Smooth muscle cell (in vitro differentiated cells): ENCODE measurements around the gene BAHD1. TPM values are rescaled to one million over a fixed set of nuclear protein-coding genes. Genes with fewer than 3 reads are reported as not detected.
A peak's percentile ranks its signal among the peaks of the same experiment; 100 is the strongest.

Experiments used
- DNase-seq: peaks from one replicate; lab custom pipeline; 2025; ENCODE audit not compliant: unreplicated experiment; lab: John Stamatoyannopoulos, UW
- H2AFZ ChIP-seq: fragments of 200-600 bp; sonication (generic); 2 replicates; pipeline ENCODE4 v1.6.0; 2016; ENCODE audit warnings: antibody characterized with exemption, low read depth, mild to moderate bottlenecking
- H3F3A ChIP-seq: fragments of 200-600 bp; sonication (generic); 2 replicates; pipeline ENCODE4 v1.6.0; 2017; ENCODE audit warnings: antibody characterized with exemption, low read depth
- H3K27ac ChIP-seq: fragments of 200-600 bp; sonication (generic); 2 replicates; pipeline ENCODE4 v1.5.1; 2016; ENCODE audit warnings: low read depth, mild to moderate bottlenecking
- H3K27me3 ChIP-seq: fragments of 200-600 bp; sonication (generic); 2 replicates; pipeline ENCODE4 v1.6.1; 2016; ENCODE audit warnings: low read depth, mild to moderate bottlenecking
- H3K36me3 ChIP-seq: fragments of 200-600 bp; sonication (generic); 2 replicates; pipeline ENCODE4 v1.5.1; 2016; ENCODE audit warnings: low read depth
- H3K4me1 ChIP-seq: fragments of 200-600 bp; sonication (generic); 2 replicates; pipeline ENCODE4 v1.5.1; 2016; ENCODE audit warnings: low read depth
- H3K4me2 ChIP-seq: fragments of 200-600 bp; sonication (generic); 2 replicates; pipeline ENCODE4 v1.6.0; 2016; ENCODE audit warnings: mild to moderate bottlenecking
- H3K4me3 ChIP-seq: fragments of 200-600 bp; sonication (generic); 2 replicates; pipeline ENCODE4 v1.5.1; 2016; ENCODE audit warnings: mild to moderate bottlenecking
- H3K79me2 ChIP-seq: fragments of 200-600 bp; sonication (generic); 2 replicates; pipeline ENCODE4 v1.6.0; 2016; ENCODE audit warnings: low read depth, mild to moderate bottlenecking
- H3K9ac ChIP-seq: fragments of 200-600 bp; sonication (generic); 2 replicates; pipeline ENCODE4 v1.6.0; 2016; ENCODE audit warnings: low read depth
- H3K9me3 ChIP-seq: fragments of 200-600 bp; sonication (generic); replicated peaks from 2 replicates; pipeline ENCODE4 v1.5.1; 2016; ENCODE audit warnings: low read depth
- H4K20me1 ChIP-seq: fragments of 200-600 bp; sonication (generic); 2 replicates; pipeline ENCODE4 v1.6.0; 2016; ENCODE audit warnings: low read depth
- CTCF ChIP-seq: fragments of 200-600 bp; sonication (generic); IDR thresholded peaks from 2 replicates; pipeline ENCODE4 v1.5.1; 2017; ENCODE audit warnings: borderline replicate concordance, mild to moderate bottlenecking, antibody characterized with exemption; ENCODE audit not compliant: insufficient read depth, poor library complexity, severe bottlenecking
- WGBS: methylation state at CpG from one replicate; pipeline ENCODE4 v1.1.7; 2016; ENCODE audit warnings: low lambda C conversion rate; 5-methylcytosine and 5-hydroxymethylcytosine counted together
- polyA plus RNA-seq: library from polyadenylated mRNA; unstranded; fragments of >200 nt; fragmentation: Nextera tagmentation; extraction: Ambion mirVana; gene quantifications from 2 replicates; pipeline ENCODE4 v1.2.1, GENCODE V29; 2016
- total RNA-seq: library from RNA; depleted of rRNA; stranded (reverse); fragments of >200 nt; gene quantifications from 2 replicates; pipeline ENCODE4 v1.2.3, GENCODE V29; 2014

Gene BAHD1
- total and polyA plus RNA-seq, 2 experiments from 2014 or later: 8.4 to 11.1 TPM

GRCh38 chr15:40421246-40422157 is 19.3 kb upstream of the BAHD1 start:
- Histone ChIP-seq H2AFZ (no peak overlapping the region), H3F3A (peaks cover 5% of the 10 kb centered on the region), H3K36me3 (no peaks in the 10 kb centered on the region), H3K9ac (no peak overlapping the region), H3K9me3 (no peaks in the 10 kb centered on the region), H3K4me3 (peak overlapping the region; percentile 18), H3K27me3 (no peaks in the 10 kb centered on the region), H3K79me2 (no peaks in the 10 kb centered on the region), H3K4me1 (no peaks in the 10 kb centered on the region), H3K27ac (no peak overlapping the region), H3K4me2 (peak overlapping the region; percentile 81), H4K20me1 (no peaks in the 10 kb centered on the region)
- 18% methylated on average over 31 of the region's 31 CpGs for WGBS
- DNase-seq: peak; percentile 35
- TF ChIP-seq CTCF: peak; percentile 88

DNA sequence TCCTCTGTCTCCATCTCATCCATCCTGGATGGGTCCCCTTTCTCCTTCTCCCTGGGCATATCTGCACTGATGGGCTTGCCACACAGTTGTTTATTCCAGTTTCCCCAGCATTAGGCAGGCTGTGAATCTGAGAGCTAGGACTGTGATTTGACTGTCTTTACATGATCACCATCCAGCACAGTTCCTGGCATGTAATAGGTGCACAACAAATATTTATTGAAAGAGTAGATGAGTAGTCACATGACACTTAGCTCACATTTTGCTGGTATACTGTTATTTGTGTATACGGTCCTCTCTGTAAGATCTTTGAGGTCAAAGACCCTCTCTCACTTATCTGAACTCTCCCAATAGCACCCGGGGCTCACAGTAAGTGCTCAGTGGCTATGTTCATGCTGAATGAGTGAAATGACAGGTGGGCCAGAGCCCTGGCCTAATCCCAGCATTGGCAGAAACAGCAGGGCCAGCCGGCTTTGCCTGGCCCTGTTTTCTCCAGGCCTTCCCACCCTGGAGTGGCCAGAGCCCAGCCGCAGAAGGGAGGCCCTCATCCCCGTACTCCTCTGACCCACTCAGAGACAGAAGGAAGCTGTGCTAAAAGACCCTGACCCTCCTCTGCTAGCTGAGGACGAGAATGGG is 16.2 kb upstream of the BAHD1 start:
- no peak for TF ChIP-seq CTCF
- Histone ChIP-seq H3K36me3 (no peaks in the 10 kb centered on the region), H3K79me2 (no peaks in the 10 kb centered on the region), H3K27ac (no peak overlapping the region), H3K9ac (no peak overlapping the region), H3K27me3 (no peaks in the 10 kb centered on the region), H3K4me1 (no peaks in the 10 kb centered on the region), H4K20me1 (no peaks in the 10 kb centered on the region), H3K4me2 (no peak overlapping the region), H2AFZ (no peak overlapping the region), H3K9me3 (no peaks in the 10 kb centered on the region), H3K4me3 (no peak overlapping the region), H3F3A (peaks cover 5% of the 10 kb centered on the region)
- DNase-seq: no peak
- WGBS: 97% methylated on average over 6 of the region's 6 CpGs

GRCh38 chr15:40425681-40426080 is 15.1 kb upstream of the BAHD1 start:
- Histone ChIP-seq H3F3A (peaks cover 5% of the 10 kb centered on the region), H3K27ac (no peak overlapping the region), H3K9ac (no peak overlapping the region), H3K27me3 (no peaks in the 10 kb centered on the region), H3K79me2 (no peaks in the 10 kb centered on the region), H3K4me3 (no peak overlapping the region), H3K36me3 (no peaks in the 10 kb centered on the region), H3K4me1 (no peaks in the 10 kb centered on the region), H3K4me2 (no peak overlapping the region), H3K9me3 (no peaks in the 10 kb centered on the region), H4K20me1 (no peaks in the 10 kb centered on the region), H2AFZ (no peak overlapping the region)
- no peak for DNase-seq
- WGBS: 92% methylated on average over 5 of the region's 5 CpGs
- TF ChIP-seq CTCF: no peak
